ENCODE data around the gene POLR2I. TPM values are rescaled to one million over a fixed set of nuclear protein-coding genes. Genes with fewer than 3 reads are reported as not detected.

The POLR2I gene
- total RNA-seq, 1 experiment from 2014 or later, result 133 TPM

DNA sequence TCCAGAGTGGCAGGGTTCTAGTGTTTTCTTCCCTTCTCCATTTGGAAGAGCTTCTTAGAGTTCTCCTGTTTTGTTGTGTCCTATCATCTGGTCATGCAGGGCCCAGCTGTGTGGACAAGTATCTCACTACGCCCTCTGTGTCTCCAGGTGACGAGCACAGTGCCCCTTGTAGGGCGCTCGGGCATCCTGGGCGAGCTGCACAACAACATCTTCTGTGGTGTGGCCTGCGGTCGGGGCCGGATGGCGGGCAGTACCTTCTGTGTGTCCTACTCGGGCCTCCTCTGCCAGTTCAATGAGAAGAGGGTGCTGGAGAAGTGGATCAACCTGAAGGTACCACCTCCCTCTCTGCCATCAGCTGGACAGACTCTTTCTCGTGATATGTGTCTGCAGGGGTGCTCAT, 47.0 kb downstream of the POLR2I start:
- Histone ChIP-seq H3K27ac (ENCODE audit: low read depth, low read length, poor library complexity, severe bottlenecking) (no peak overlapping the region), H3K4me1 (ENCODE audit: insufficient read depth, low read length, poor library complexity, severe bottlenecking) (no peaks in the 10 kb centered on the region), H3K27me3 (replicated peaks; ENCODE audit: insufficient read depth, low read depth, low read length, poor library complexity) (no peaks in the 10 kb centered on the region), H3K36me3 (ENCODE audit: insufficient read depth, low read length, poor library complexity, severe bottlenecking) (peaks cover 61% of the 10 kb centered on the region), H3K9me3 (ENCODE audit: low read depth, low read length, poor library complexity, severe bottlenecking) (no peaks in the 10 kb centered on the region), H3K4me3 (ENCODE audit: low read depth, low read length, poor library complexity, severe bottlenecking) (no peak overlapping the region)
- POLR2A ChIA-PET (ENCODE audit: low non-redundant PET), result no interaction called here
- CTCF ChIA-PET, result no interaction called here
- intact Hi-C loops (cut with micrococcal nuclease; ENCODE audit: unreplicated experiment), result loop anchor here (10.0 kb wide), 1 partner anchor 107 kb away; no protein-coding TSS in a partner anchor
- BruUV-seq (replicated peaks), result no TSS peak
- no peak for DNase-seq (ENCODE audit: low spot score)
- TF ChIP-seq, protein P1, sequence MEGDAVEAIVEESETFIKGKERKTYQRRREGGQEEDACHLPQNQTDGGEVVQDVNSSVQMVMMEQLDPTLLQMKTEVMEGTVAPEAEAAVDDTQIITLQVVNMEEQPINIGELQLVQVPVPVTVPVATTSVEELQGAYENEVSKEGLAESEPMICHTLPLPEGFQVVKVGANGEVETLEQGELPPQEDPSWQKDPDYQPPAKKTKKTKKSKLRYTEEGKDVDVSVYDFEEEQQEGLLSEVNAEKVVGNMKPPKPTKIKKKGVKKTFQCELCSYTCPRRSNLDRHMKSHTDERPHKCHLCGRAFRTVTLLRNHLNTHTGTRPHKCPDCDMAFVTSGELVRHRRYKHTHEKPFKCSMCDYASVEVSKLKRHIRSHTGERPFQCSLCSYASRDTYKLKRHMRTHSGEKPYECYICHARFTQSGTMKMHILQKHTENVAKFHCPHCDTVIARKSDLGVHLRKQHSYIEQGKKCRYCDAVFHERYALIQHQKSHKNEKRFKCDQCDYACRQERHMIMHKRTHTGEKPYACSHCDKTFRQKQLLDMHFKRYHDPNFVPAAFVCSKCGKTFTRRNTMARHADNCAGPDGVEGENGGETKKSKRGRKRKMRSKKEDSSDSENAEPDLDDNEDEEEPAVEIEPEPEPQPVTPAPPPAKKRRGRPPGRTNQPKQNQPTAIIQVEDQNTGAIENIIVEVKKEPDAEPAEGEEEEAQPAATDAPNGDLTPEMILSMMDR (conservative IDR thresholded peaks at IDR 0.05; ENCODE audit: low read depth, low read length), result no peak
- no peak for TF ChIP-seq EZH2 (IDR thresholded peaks at IDR 0.05; ENCODE audit: borderline replicate concordance, low read depth, low read length, poor library complexity, severe bottlenecking)

DNA sequence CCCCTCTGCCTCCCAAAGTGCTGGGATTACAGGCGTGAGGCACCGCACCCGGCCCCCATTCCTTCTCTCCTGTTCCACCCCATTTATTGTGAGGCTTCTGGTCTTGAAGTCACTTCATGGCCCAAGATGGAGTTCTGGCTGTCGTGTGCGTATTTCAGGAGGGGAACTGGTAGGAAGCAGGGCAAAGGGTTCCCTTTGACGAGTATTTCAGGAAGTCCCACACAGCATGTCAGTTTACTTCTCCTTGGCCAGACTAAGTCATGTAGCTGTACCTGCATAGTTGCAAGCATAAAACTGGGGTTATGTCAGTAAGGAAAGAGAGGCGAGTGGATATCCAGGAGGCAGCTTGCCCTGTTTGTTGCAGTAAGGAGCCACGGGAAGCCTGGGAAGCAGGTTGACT, 49.8 kb downstream of the POLR2I start:
- H3K36me3 ChIP-seq (ENCODE audit: insufficient read depth, low read length, poor library complexity, severe bottlenecking), result peaks cover 62% of the 10 kb centered on the region
- POLR2A ChIA-PET (ENCODE audit: low non-redundant PET), result no interaction called here
- H3K9me3 ChIP-seq (ENCODE audit: low read depth, low read length, poor library complexity, severe bottlenecking), result no peaks in the 10 kb centered on the region
- DNase-seq (ENCODE audit: low spot score), result no peak
- BruUV-seq (replicated peaks), result no TSS peak
- no peaks in the 10 kb centered on the region for H3K4me1 ChIP-seq (ENCODE audit: insufficient read depth, low read length, poor library complexity, severe bottlenecking)
- no peak overlapping the region for H3K27ac ChIP-seq (ENCODE audit: low read depth, low read length, poor library complexity, severe bottlenecking)
- intact Hi-C loops (cut with micrococcal nuclease; ENCODE audit: unreplicated experiment), result loop anchor here (10.0 kb wide), 1 partner anchor 110 kb away; no protein-coding TSS in a partner anchor
- H3K4me3 ChIP-seq (ENCODE audit: low read depth, low read length, poor library complexity, severe bottlenecking), result no peak overlapping the region
- no peaks in the 10 kb centered on the region for H3K27me3 ChIP-seq (replicated peaks; ENCODE audit: insufficient read depth, low read depth, low read length, poor library complexity)
- CTCF ChIA-PET, result no interaction called here
- TF ChIP-seq, protein P1 (conservative IDR thresholded peaks at IDR 0.05; ENCODE audit: low read depth, low read length), result no peak
- no peak for TF ChIP-seq EZH2 (IDR thresholded peaks at IDR 0.05; ENCODE audit: borderline replicate concordance, low read depth, low read length, poor library complexity, severe bottlenecking)

Other genes with a start within 250 kb of the POLR2I start
- 13.9 and 14.9 TPM in 2 replicates for gene APLP1, start 246.3 kb downstream of the POLR2I start, total RNA-seq (2021)
- 14.9 and 18.0 TPM in 2 replicates for gene NFKBID, start 214.3 kb downstream of the POLR2I start, total RNA-seq (2021)
- 4.2 and 4.5 TPM in 2 replicates for gene HCST, start 212.3 kb downstream of the POLR2I start, total RNA-seq (2021)
- gene TYROBP, start 206.6 kb downstream of the POLR2I start, total RNA-seq (2021), result not detected in 2 replicates
- 14.6 and 15.5 TPM in 2 replicates for gene LRFN3, start 178.5 kb downstream of the POLR2I start, total RNA-seq (2021)
- gene SDHAF1, start 119.7 kb downstream of the POLR2I start, total RNA-seq (2021), result 8.9 and 11.0 TPM in 2 replicates
- 0.70 TPM in 1 of 2 replicates, not detected in the other for gene SYNE4, start 106.1 kb downstream of the POLR2I start, total RNA-seq (2021)
- gene ALKBH6, start 100.7 kb downstream of the POLR2I start, total RNA-seq (2021), result 20.1 and 27.7 TPM in 2 replicates
- gene CLIP3, start 82.0 kb downstream of the POLR2I start, total RNA-seq (2021), result 9.2 and 15.8 TPM in 2 replicates
- 4.6 and 5.4 TPM in 2 replicates for gene THAP8, start 60.6 kb downstream of the POLR2I start, total RNA-seq (2021)
- 39.8 and 40.4 TPM in 2 replicates for gene WDR62, start 60.0 kb downstream of the POLR2I start, total RNA-seq (2021)
- 0.47 and 0.63 TPM in 2 replicates for gene OVOL3, start 3.7 kb downstream of the POLR2I start, total RNA-seq (2021)
- 156 and 158 TPM in 2 replicates for gene TBCB, start 593 bp upstream of the POLR2I start, total RNA-seq (2021)
- gene CAPNS1, start 25.2 kb upstream of the POLR2I start, total RNA-seq (2021), result 577 and 579 TPM in 2 replicates
- gene COX7A1, start 37.6 kb upstream of the POLR2I start, total RNA-seq (2021), result not detected in 2 replicates
- gene ZNF565, start 99.8 kb upstream of the POLR2I start, total RNA-seq (2021), result 7.2 and 7.5 TPM in 2 replicates
- 124 and 130 TPM in 2 replicates for gene ZNF146, start 100.2 kb upstream of the POLR2I start, total RNA-seq (2021)